Endothelial cell of umbilical vein (primary cell): ENCODE results near the gene SGCE. TPM values are rescaled to one million over a fixed set of nuclear protein-coding genes. Genes with fewer than 3 reads are reported as not detected.

Source experiments
- BruUV-seq: library from RNA; stranded (reverse); fragments of 400-500 nt; replicated peaks from 2 replicates; lab custom pipeline; 2021; lab: Mats Ljungman, UMichigan
- CTCF ChIA-PET: fragments of 300-600, 350-600 bp; sonication (Branson Sonifier 250); formaldehyde crosslinking; loops from one replicate; lab custom pipeline; 2021; ENCODE audit warnings: antibody characterized with exemption, inconsistent platforms; lab: Charles Lee
- POLR2A ChIA-PET: fragments of 300-600, 350-600 bp; sonication (Branson Sonifier 250); formaldehyde crosslinking; loops from one replicate; lab custom pipeline; 2021; ENCODE audit warnings: antibody characterized with exemption, inconsistent platforms; lab: Charles Lee
- DNase-seq: peaks from one replicate; pipeline ENCODE4 v3.0.0-alpha.2; 2011; ENCODE audit warnings: low read depth, low spot score
- FAIRE-seq: peaks from 2 replicates; lab custom pipeline; 2011; peaks lifted over from hg19 to GRCh38; lab: Jason Lieb, UNC
- H2AFZ ChIP-seq: 2 replicates; pipeline ENCODE4 v1.6.0; 2012; ENCODE audit warnings: low read depth, low read length, control low read depth, inconsistent platforms
- H3K27ac ChIP-seq: 2 replicates; pipeline ENCODE4 v1.5.1; 2011; ENCODE audit warnings: low read depth, mild to moderate bottlenecking, control low read depth, low read length, moderate library complexity; ENCODE audit not compliant: insufficient read depth
- H3K27me3 ChIP-seq, 2 experiments: 2 replicates each; pipeline versions ENCODE4 v1.6.0 to v1.6.1; 2011; ENCODE audit warnings: low read length in 2 of 2, mixed read lengths in 1 of 2; ENCODE audit not compliant: control insufficient read depth in 2 of 2, insufficient read depth in 2 of 2
- H3K36me3 ChIP-seq, 2 experiments: 2 replicates in 1 of 2; 3 replicates in 1 of 2; pipeline ENCODE4 v1.5.1; 2011; ENCODE audit warnings: low read length in 2 of 2, mild to moderate bottlenecking in 1 of 2, moderate library complexity in 1 of 2; ENCODE audit not compliant: control insufficient read depth in 2 of 2, insufficient read depth in 2 of 2; ENCODE audit errors: extremely low read depth in 1 of 2
- H3K4me1 ChIP-seq: 3 replicates; pipeline ENCODE4 v1.5.1; 2011; ENCODE audit warnings: mild to moderate bottlenecking, low read length; ENCODE audit not compliant: control insufficient read depth, insufficient read depth; ENCODE audit errors: extremely low read depth
- H3K4me2 ChIP-seq: 2 replicates; pipeline ENCODE4 v1.6.1; 2011; ENCODE audit warnings: low read length, control low read depth, mixed read lengths; ENCODE audit not compliant: insufficient read depth
- H3K4me3 ChIP-seq, 3 experiments: fragments of 200-600 bp in 1 of 3; sonication (generic), shearing (Covaris generic) in 1 of 3; replicated peaks in 1 of 3; 2 replicates each; pipeline ENCODE4 v1.5.1; 2011 to 2016; ENCODE audit warnings: control low read depth in 3 of 3, low read length in 3 of 3, mild to moderate bottlenecking in 2 of 3, inconsistent platforms in 1 of 3, low read depth in 1 of 3, moderate library complexity in 1 of 3; ENCODE audit not compliant: insufficient read depth in 1 of 3
- H3K79me2 ChIP-seq: 2 replicates; pipeline ENCODE4 v1.6.0; 2012; ENCODE audit warnings: low read length, inconsistent platforms; ENCODE audit not compliant: control insufficient read depth, insufficient read depth
- H3K9ac ChIP-seq: replicated peaks from 2 replicates; pipeline ENCODE3; 2011; ENCODE audit warnings: low read length, control low read depth; ENCODE audit not compliant: insufficient read depth; ENCODE audit errors: extremely low read depth
- H3K9me1 ChIP-seq: replicated peaks from 3 replicates; pipeline ENCODE4 v1.6.0; 2011; ENCODE audit warnings: mild to moderate bottlenecking, low read length; ENCODE audit not compliant: control insufficient read depth, insufficient read depth; ENCODE audit errors: extremely low read depth
- H3K9me3 ChIP-seq: replicated peaks from 2 replicates; pipeline ENCODE4 v1.5.1; 2012; ENCODE audit warnings: low read length, inconsistent platforms; ENCODE audit not compliant: control insufficient read depth, insufficient read depth
- H4K20me1 ChIP-seq: replicated peaks from 2 replicates; pipeline ENCODE3; 2011; ENCODE audit warnings: mild to moderate bottlenecking, low read length; ENCODE audit not compliant: control insufficient read depth, insufficient read depth; ENCODE audit errors: extremely low read depth
- CTCF ChIP-seq, 2 donors: IDR thresholded peaks; 1 replicate in 1 of 2; 2 replicates in 1 of 2; pipeline ENCODE4 v1.5.1; 2011; ENCODE audit warnings: low read length in 2 of 2, mild to moderate bottlenecking in 2 of 2, moderate library complexity in 2 of 2, control low read depth in 1 of 2, inconsistent platforms in 1 of 2, low read depth in 1 of 2; ENCODE audit not compliant: insufficient read depth in 1 of 2; ENCODE audit errors: extremely low read depth in 1 of 2
- EZH2 ChIP-seq: IDR thresholded peaks from 2 replicates; pipeline ENCODE4 v1.6.1; 2012; ENCODE audit warnings: borderline replicate concordance, low read depth, mild to moderate bottlenecking, moderate library complexity, low read length, inconsistent platforms; ENCODE audit not compliant: severe bottlenecking
- FOS ChIP-seq: IDR thresholded peaks from 2 replicates; pipeline ENCODE4 v1.6.1; 2011; ENCODE audit warnings: mild to moderate bottlenecking, low read length, moderate library complexity, borderline replicate concordance; ENCODE audit not compliant: insufficient read depth
- GATA2 ChIP-seq: IDR thresholded peaks from 2 replicates; pipeline ENCODE4 v1.7.0; 2011; ENCODE audit warnings: low read depth, mild to moderate bottlenecking, moderate library complexity, mixed read lengths, low read length; ENCODE audit not compliant: insufficient read length, insufficient read depth
- JUN ChIP-seq: IDR thresholded peaks from 2 replicates; pipeline ENCODE4 v1.6.1; 2011; ENCODE audit warnings: borderline replicate concordance, low read depth; ENCODE audit not compliant: insufficient read length, insufficient read depth
- MAX ChIP-seq: IDR thresholded peaks from 2 replicates; pipeline ENCODE4 v1.6.1; 2011; ENCODE audit not compliant: insufficient read depth, insufficient read length
- MYC ChIP-seq: IDR thresholded peaks from one replicate; pipeline ENCODE4 v1.6.1; 2011; ENCODE audit warnings: mild to moderate bottlenecking, low read depth, low read length
- POLR2A ChIP-seq: IDR thresholded peaks from 2 replicates; pipeline ENCODE4 v1.6.1; 2012; ENCODE audit warnings: low read depth, mild to moderate bottlenecking, control low read depth, low read length
- POLR2AphosphoS5 ChIP-seq: IDR thresholded peaks from 2 replicates; pipeline ENCODE4 v1.6.1; 2012; ENCODE audit warnings: low read depth, mild to moderate bottlenecking, control low read depth, low read length, moderate library complexity; ENCODE audit not compliant: insufficient read depth
- dilution Hi-C: fragments of 300-500 bp; cut with MboI; formaldehyde crosslinking; loops from one replicate; pipeline ENCODE4 v1.15.0; 2019; ENCODE audit warnings: low sequenced_read_pairs; ENCODE audit not compliant: extremely low pct_ligation_motif_present
- intact Hi-C: fragments of 100-400 bp; cut with micrococcal nuclease; formaldehyde crosslinking; loops from one replicate; pipeline ENCODE4 v1.10.0; 2022
- polyA plus RNA-seq, 4 experiments: library from polyadenylated mRNA; depleted of rRNA in 3 of 4; stranded (reverse) in 3 of 4; unstranded in 1 of 4; fragments of >200 nt; gene quantifications; 2 replicates each; pipeline versions ENCODE4 v1.2.1 to v1.2.3, GENCODE V29; 2011 to 2012; ENCODE audit warnings: missing spikeins in 1 of 4
- total RNA-seq: library from RNA; stranded (reverse); gene quantifications from 2 replicates; pipeline ENCODE4 v1.2.3, GENCODE V29; 2021

Gene SGCE
- total and polyA plus RNA-seq, 2 donors (not counting 3 experiments of a cell fraction or from before 2014, with no cell fraction given): 46.8 to 53.3 TPM

GRCh38 chr7:94633014-94633341 lies 23.0 kb downstream of the SGCE start:
- FAIRE-seq (no peak), DNase-seq (no peak)
- Histone ChIP-seq H3K27me3 (no peaks in the 10 kb centered on the region), H3K36me3 (no peaks in the 10 kb centered on the region), H2AFZ (no peak overlapping the region), H3K9me3 (no peaks in the 10 kb centered on the region), H3K4me1 (peaks cover 11% of the 10 kb centered on the region), H3K27ac (peak overlapping the region; percentile 51), H3K9ac (no peak overlapping the region), H3K79me2 (no peaks in the 10 kb centered on the region), H3K4me2 (peak overlapping the region; percentile 65), H3K9me1 (no peaks in the 10 kb centered on the region), H3K4me3 (no peak overlapping the region), H4K20me1 (no peaks in the 10 kb centered on the region)
- TF ChIP-seq EZH2 (no peak), POLR2AphosphoS5 (no peak), FOS (no peak), JUN (no peak), CTCF (IDR thresholded peaks at IDR 0.05; ENCODE audit: extremely low read depth in 1 of 2, insufficient read depth in 1 of 2, low read depth in 1 of 2, low read length in 2 of 2) (no peak), POLR2A (no peak), GATA2 (no peak), MAX (no peak), MYC (no peak)
- intact Hi-C loops (loop anchor here (2.0 to 5.0 kb wide), 2 partner anchors 64 to 106 kb away; no protein-coding TSS in a partner anchor), dilution Hi-C loops (no loop called here)
- no TSS peak for BruUV-seq
- POLR2A ChIA-PET: no interaction called here
- CTCF ChIA-PET: interaction anchor here (0.6 to 2.8 kb wide), 7 partner anchors 9 to 344 kb away, joined by 3 to 8 read pairs (median 6); no protein-coding TSS in a partner anchor
